ENCODE results near the gene NPB.

NPB gene

GRCh38 chr17:81871387-81872230 is 30.4 kb upstream of the NPB start:
- H3K4me2 ChIP-seq (ENCODE audit: low read length) = peak overlapping the region; percentile 100
- peak overlapping the region; percentile 75 for H3K4me3 ChIP-seq (ENCODE audit: low read length)
- no peaks in the 10 kb centered on the region for H3K27me3 ChIP-seq (ENCODE audit: control insufficient read depth, insufficient read depth, low read length)
- peaks cover 51% of the 10 kb centered on the region for H3K4me1 ChIP-seq (ENCODE audit: control insufficient read depth, insufficient read depth, low read length)
- peaks cover 29% of the 10 kb centered on the region for H3K36me3 ChIP-seq (ENCODE audit: insufficient read depth, low read length)
- H3K9ac ChIP-seq (ENCODE audit: low read depth, low read length) = peak overlapping the region; percentile 95
- no peaks in the 10 kb centered on the region for H3K9me3 ChIP-seq (replicated peaks; ENCODE audit: low read length)

- Histone ChIP-seq H3K9ac (ENCODE audit: low read depth, low read length) (no peak overlapping the region), H3K9me3 (replicated peaks; ENCODE audit: low read length) (no peaks in the 10 kb centered on the region), H3K4me1 (ENCODE audit: control insufficient read depth, insufficient read depth, low read length) (peaks cover 5% of the 10 kb centered on the region), H3K36me3 (ENCODE audit: insufficient read depth, low read length) (peaks cover 34% of the 10 kb centered on the region), H3K4me2 (ENCODE audit: low read length) (no peak overlapping the region), H3K4me3 (ENCODE audit: low read length) (no peak overlapping the region), H3K27me3 (ENCODE audit: control insufficient read depth, insufficient read depth, low read length) (no peaks in the 10 kb centered on the region)
These were observed 24.5 kb upstream of the NPB start for GRCh38 chr17:81877569-81877968.

DNA sequence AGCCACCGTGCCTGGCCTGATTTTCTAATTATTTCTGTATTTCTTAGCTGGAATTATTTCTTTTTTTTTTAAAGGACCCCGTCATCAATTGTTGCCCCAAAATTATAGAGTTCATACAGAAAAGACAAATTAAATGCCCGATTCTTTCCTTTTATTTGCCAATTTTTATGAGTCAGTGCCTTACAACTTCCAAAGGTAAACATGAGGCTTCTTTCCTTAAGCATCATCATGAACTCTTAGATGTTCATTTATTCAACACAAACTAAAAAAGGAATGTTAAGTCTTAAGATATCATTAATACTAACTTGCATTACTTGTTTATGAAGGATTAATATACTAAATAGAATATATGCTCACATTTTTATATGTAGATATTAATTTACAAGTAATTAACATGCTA is 23.7 kb upstream of the NPB start:
- Histone ChIP-seq H3K4me2 (ENCODE audit: low read length) (no peak overlapping the region), H3K9me3 (replicated peaks; ENCODE audit: low read length) (no peaks in the 10 kb centered on the region), H3K27me3 (ENCODE audit: control insufficient read depth, insufficient read depth, low read length) (no peaks in the 10 kb centered on the region), H3K4me3 (ENCODE audit: low read length) (no peak overlapping the region), H3K9ac (ENCODE audit: low read depth, low read length) (no peak overlapping the region), H3K4me1 (ENCODE audit: control insufficient read depth, insufficient read depth, low read length) (no peaks in the 10 kb centered on the region), H3K36me3 (ENCODE audit: insufficient read depth, low read length) (peaks cover 37% of the 10 kb centered on the region)

- H3K36me3 ChIP-seq (ENCODE audit: insufficient read depth, low read length) = peaks cover 40% of the 10 kb centered on the region
These were observed 22.9 kb upstream of the NPB start for GRCh38 chr17:81879121-81879520.

GRCh38 chr17:81884520-81884919 is 17.5 kb upstream of the NPB start:
- Histone ChIP-seq H3K4me1 (ENCODE audit: control insufficient read depth, insufficient read depth, low read length) (peaks cover 38% of the 10 kb centered on the region), H3K9me3 (replicated peaks; ENCODE audit: low read length) (no peaks in the 10 kb centered on the region), H3K36me3 (ENCODE audit: insufficient read depth, low read length) (peaks cover 64% of the 10 kb centered on the region), H3K9ac (ENCODE audit: low read depth, low read length) (no peak overlapping the region), H3K27me3 (ENCODE audit: control insufficient read depth, insufficient read depth, low read length) (no peaks in the 10 kb centered on the region), H3K4me3 (ENCODE audit: low read length) (no peak overlapping the region), H3K4me2 (ENCODE audit: low read length) (peak overlapping the region; percentile 6)

More at GRCh38 chr17:81879121-81879520, 22.9 kb upstream of the NPB start:
- Histone ChIP-seq H3K4me1 (ENCODE audit: control insufficient read depth, insufficient read depth, low read length) (peaks cover 1% of the 10 kb centered on the region), H3K9me3 (replicated peaks; ENCODE audit: low read length) (no peaks in the 10 kb centered on the region), H3K4me3 (ENCODE audit: low read length) (no peak overlapping the region), H3K9ac (ENCODE audit: low read depth, low read length) (no peak overlapping the region), H3K27me3 (ENCODE audit: control insufficient read depth, insufficient read depth, low read length) (no peaks in the 10 kb centered on the region), H3K4me2 (ENCODE audit: low read length) (no peak overlapping the region)

DNA sequence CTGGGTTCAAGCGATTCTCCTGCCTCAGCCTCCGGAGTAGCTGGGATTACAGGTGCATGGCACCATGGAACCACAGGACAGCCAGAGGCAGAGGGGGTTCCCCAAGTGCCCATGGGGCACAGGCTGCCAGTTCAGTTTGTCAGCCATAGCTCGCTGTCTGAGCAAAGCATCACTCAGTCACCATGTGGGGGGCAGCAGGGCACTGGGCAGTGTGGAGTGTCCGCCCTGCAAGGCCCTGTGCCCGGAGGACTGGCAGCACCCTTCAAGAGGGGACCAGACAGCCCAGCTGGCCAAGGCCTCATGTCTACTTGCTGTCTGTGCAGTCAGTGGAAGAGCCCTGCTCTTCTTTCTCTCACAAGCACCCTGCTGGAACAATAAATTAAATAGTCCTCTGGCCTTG is 17.1 kb upstream of the NPB start:
- Histone ChIP-seq H3K4me1 (ENCODE audit: control insufficient read depth, insufficient read depth, low read length) (peaks cover 42% of the 10 kb centered on the region), H3K9me3 (replicated peaks; ENCODE audit: low read length) (no peaks in the 10 kb centered on the region), H3K4me3 (ENCODE audit: low read length) (no peak overlapping the region), H3K9ac (ENCODE audit: low read depth, low read length) (no peak overlapping the region), H3K27me3 (ENCODE audit: control insufficient read depth, insufficient read depth, low read length) (no peaks in the 10 kb centered on the region), H3K36me3 (ENCODE audit: insufficient read depth, low read length) (peaks cover 65% of the 10 kb centered on the region), H3K4me2 (ENCODE audit: low read length) (peak overlapping the region; percentile 6)

DNA sequence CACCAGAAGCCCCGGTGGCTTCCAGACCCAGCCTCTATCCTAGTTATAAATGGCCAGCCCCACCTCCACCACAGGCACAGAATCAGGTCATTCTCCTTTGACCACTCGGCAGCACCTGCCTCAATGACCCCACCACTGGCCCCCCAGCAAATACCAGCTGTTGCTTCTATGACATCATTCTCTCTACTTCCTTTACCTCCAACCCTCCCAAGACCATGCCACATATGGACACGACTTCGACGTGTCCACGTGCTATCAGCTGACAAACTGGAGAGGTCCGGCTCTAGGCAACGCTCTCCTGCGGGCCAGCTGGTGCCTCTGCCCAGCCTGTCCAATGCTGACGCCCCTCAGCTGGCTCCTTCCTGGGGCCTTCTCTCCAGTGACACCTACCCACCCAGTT is 16.6 kb upstream of the NPB start:
- Histone ChIP-seq H3K9me3 (replicated peaks; ENCODE audit: low read length) (no peaks in the 10 kb centered on the region), H3K9ac (ENCODE audit: low read depth, low read length) (no peak overlapping the region), H3K4me3 (ENCODE audit: low read length) (no peak overlapping the region), H3K27me3 (ENCODE audit: control insufficient read depth, insufficient read depth, low read length) (no peaks in the 10 kb centered on the region), H3K4me1 (ENCODE audit: control insufficient read depth, insufficient read depth, low read length) (peaks cover 47% of the 10 kb centered on the region), H3K36me3 (ENCODE audit: insufficient read depth, low read length) (peaks cover 67% of the 10 kb centered on the region), H3K4me2 (ENCODE audit: low read length) (peak overlapping the region; percentile 29)

DNA sequence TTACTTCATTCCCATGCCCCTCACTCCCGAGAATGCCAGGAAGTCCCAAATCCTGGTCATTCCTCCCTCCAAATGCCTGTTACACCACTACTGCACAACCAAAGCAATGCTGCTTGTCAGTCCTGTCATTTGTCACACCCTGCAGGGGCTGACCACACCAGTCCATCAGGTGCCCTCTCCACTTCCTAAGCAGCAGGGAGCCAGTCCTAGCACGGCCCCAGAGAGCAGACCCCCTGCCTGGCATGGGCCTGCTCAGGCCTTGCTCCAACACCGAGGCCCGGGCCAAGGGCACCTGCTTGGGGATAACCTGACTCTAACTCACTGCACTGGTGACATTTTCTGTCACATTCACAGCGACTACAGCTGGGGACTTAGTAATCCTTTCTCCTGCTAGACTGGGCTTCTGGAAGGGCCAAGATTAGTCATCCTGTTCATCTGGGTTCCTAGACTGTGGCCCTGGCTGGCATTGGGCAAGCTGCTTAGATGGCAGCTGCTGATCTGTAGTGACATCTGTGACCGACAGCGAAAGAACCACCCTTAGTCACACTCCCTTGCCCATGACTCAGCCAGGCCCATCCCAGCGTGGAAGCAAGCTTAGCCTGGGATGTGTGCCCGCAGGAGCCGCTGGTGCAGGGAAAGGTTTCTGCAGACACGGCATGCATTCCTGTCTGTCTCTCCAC is 16.0 kb upstream of the NPB start:
- H3K27me3 ChIP-seq (ENCODE audit: control insufficient read depth, insufficient read depth, low read length) = no peaks in the 10 kb centered on the region
- peak overlapping the region; percentile 45 for H3K4me2 ChIP-seq (ENCODE audit: low read length)
- H3K4me1 ChIP-seq (ENCODE audit: control insufficient read depth, insufficient read depth, low read length) = peaks cover 48% of the 10 kb centered on the region
- H3K9me3 ChIP-seq (replicated peaks; ENCODE audit: low read length) = no peaks in the 10 kb centered on the region
- no peak overlapping the region for H3K9ac ChIP-seq (ENCODE audit: low read depth, low read length)
- H3K36me3 ChIP-seq (ENCODE audit: insufficient read depth, low read length) = peaks cover 65% of the 10 kb centered on the region
- no peak overlapping the region for H3K4me3 ChIP-seq (ENCODE audit: low read length)

DNA sequence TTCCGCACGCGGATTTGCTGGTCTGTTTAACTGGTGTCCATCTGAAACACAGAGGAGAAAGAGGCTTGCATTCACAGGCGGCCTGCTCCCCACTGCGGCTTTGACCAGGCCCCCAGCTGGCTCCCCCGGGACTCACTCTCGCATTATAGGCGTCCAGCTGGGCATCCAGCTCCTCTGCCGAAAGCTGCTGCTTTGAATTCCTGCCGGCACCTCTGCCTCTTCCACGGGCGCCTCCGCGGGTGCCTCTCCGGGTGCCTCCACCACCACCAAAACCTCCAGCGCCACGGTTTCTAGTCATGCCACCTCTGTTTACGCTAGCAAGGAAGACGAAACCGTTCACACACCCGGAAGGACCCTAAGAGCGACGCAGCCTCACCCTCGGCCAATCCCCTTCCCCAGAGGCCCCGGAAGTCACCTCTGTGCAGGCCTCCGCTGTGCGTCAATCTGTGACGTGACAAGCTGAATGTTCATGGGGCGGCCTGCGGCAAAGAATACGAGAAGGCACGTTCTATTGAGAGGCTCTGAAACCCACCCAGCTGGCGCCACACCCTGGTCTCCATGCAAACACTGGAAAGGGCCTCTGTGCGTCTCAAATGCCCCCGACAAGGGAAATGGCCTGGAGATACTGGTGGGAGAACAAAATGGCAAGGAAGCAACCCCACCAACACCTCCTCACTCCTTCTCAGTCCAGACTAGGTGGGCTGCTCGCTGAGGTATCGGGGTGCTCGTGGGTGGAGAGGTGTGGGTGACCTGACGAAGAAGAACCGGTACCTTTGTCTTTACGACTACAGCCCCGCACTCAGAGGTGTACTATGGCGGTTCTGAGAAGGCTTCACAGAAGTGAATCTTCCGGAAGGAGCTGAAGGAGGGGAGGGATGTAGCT is 13.7 kb upstream of the NPB start:
- H3K36me3 ChIP-seq (ENCODE audit: insufficient read depth, low read length) = peaks cover 55% of the 10 kb centered on the region
- H3K4me1 ChIP-seq (ENCODE audit: control insufficient read depth, insufficient read depth, low read length) = peaks cover 52% of the 10 kb centered on the region
- no peak overlapping the region for H3K9ac ChIP-seq (ENCODE audit: low read depth, low read length)
- H3K4me2 ChIP-seq (ENCODE audit: low read length) = no peak overlapping the region
- no peaks in the 10 kb centered on the region for H3K9me3 ChIP-seq (replicated peaks; ENCODE audit: low read length)
- H3K4me3 ChIP-seq (ENCODE audit: low read length) = no peak overlapping the region
- no peaks in the 10 kb centered on the region for H3K27me3 ChIP-seq (ENCODE audit: control insufficient read depth, insufficient read depth, low read length)

GRCh38 chr17:81888988-81889595 is 12.9 kb upstream of the NPB start:
- H3K4me1 ChIP-seq (ENCODE audit: control insufficient read depth, insufficient read depth, low read length) = peaks cover 51% of the 10 kb centered on the region
- peak overlapping the region; percentile 98 for H3K4me2 ChIP-seq (ENCODE audit: low read length)
- H3K9ac ChIP-seq (ENCODE audit: low read depth, low read length) = no peak overlapping the region
- no peaks in the 10 kb centered on the region for H3K9me3 ChIP-seq (replicated peaks; ENCODE audit: low read length)
- H3K36me3 ChIP-seq (ENCODE audit: insufficient read depth, low read length) = peaks cover 53% of the 10 kb centered on the region
- no peaks in the 10 kb centered on the region for H3K27me3 ChIP-seq (ENCODE audit: control insufficient read depth, insufficient read depth, low read length)
- no peak overlapping the region for H3K4me3 ChIP-seq (ENCODE audit: low read length)

DNA sequence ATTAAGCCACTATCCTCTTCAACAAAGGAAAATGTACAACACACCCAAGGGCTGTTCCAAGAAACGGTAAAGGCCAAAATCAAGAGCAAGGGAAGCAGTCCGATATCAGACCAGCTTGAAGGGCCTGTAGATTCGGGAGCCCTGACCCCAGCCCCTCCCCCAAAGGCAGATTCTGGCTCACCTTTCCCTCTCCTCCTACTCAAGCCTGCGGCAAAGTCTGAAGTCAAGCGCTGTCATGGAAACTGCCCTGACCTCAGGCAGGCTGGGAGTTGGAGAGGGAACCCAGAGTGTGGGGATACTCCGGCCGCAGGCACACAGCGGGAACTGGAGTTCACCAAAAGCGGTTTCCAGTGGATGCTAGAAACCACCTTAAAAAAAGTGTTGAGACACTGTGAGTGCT is 12.4 kb upstream of the NPB start:
- peak overlapping the region; percentile 97 for H3K9ac ChIP-seq (ENCODE audit: low read depth, low read length)
- H3K4me2 ChIP-seq (ENCODE audit: low read length) = peak overlapping the region; percentile 98
- H3K36me3 ChIP-seq (ENCODE audit: insufficient read depth, low read length) = peaks cover 54% of the 10 kb centered on the region
- H3K27me3 ChIP-seq (ENCODE audit: control insufficient read depth, insufficient read depth, low read length) = no peaks in the 10 kb centered on the region
- peak overlapping the region; percentile 98 for H3K4me3 ChIP-seq (ENCODE audit: low read length)
- H3K4me1 ChIP-seq (ENCODE audit: control insufficient read depth, insufficient read depth, low read length) = peaks cover 46% of the 10 kb centered on the region
- no peaks in the 10 kb centered on the region for H3K9me3 ChIP-seq (replicated peaks; ENCODE audit: low read length)
